ENCODE results near the gene ACSF3.

ACSF3 gene

DNA sequence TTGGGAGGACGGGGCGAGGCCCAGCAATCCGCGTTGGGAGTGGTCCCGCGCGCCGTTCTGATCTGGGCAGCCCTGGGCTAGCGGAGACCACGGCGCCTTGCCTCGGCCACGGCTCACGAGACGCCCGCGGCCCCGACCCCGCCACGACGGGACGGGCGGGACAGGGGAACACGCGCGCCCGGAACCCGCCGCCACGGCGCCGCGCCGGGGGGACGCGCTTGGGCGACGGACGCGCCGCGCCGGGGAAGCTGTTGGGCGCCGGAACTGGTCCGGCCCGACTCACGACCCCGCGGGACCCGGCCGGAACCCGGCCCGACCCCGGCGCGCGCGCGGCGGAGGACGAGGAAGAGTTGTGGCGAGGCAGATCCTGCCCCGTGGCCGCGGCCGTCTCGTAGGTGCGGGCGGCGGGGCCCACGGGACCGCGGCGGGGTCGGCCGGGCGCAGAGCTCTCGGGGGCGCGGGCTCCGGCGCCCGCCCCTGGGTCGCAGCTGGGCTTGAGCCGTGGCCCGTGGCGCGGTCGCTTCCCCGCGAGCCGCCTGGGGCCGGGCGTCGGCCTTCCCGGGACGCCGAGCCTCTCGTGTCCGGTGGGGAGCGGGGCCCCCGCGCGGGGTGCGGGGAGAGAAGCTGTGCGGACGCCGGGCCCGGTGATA, at the start of gene ACSF3:
TSS of gene ACSF3 (plus strand) at position 251 of the 650 bp plus-strand sequence. CDS start 6,830 bp downstream, outside the sequence.
- DNase-seq = peak; percentile 27 to 55 (median 38)

DNA sequence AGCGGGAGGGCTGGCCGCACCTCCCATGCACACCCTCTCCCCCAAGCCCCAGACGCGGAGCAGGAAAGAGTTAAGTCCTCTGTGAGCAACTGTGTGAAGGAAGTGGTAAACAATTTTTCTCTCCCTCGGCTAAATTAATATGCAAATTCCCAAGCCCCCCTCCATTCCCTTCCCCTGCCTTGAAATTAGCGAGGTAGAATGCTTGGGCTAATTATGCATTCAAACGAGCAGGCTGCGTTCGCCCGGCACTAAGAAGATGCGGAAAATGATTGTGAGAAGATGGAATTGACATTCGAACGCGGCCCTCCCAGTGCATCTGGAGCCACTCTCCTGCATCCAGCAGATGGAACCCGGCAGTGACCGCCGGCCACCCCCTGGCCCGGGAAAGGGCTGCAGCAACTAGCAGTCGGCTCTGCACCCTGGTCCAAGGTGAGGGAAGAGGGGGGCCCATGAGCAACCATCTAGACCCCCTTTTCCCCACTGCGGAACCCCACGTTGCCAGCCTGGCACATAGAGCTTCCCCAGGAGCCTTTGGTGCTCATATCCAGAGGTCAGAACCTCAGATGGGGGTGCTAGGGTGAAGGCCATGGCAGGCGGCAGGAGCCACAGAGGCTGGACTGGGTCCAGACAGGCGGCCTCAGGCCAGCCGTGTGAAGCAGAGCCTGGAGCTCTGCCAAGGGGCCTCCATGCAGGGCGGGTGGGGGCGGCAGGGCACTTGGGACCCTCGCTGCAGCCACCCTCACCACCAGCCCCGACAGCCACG, 49.1 kb upstream of the ACSF3 start:
- no peak for DNase-seq

DNA sequence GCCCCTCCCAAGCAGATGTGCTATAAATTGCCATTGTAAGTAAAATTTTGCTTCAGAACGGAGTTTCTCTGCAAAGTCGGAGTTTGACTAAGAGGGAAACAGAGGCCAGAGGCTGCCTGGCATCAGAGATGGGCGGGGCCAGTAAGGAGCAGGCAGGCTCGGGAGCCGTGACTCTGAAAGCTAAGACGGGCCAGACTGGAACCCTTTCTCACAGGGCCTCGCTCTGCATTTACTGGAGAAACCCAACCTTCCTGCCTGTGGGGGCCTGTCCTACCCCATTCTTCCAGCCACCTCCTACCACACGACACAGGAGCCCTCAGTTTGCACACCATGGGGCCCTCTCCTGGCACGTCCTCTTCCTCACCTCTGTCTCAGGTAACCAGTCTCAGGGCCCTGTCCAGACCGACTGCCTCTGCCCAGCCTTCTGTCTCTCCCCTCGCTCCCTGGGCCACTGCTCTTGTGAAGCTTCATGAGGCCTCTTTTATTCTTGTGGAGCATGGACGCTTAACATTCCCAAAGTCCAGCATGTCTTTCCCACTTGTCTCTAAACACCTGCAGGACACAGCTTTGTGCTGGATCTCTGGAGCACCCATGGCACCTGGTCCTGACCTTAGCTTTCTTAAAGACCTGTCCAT, 48.4 kb upstream of the ACSF3 start:
- no peak for DNase-seq

DNA sequence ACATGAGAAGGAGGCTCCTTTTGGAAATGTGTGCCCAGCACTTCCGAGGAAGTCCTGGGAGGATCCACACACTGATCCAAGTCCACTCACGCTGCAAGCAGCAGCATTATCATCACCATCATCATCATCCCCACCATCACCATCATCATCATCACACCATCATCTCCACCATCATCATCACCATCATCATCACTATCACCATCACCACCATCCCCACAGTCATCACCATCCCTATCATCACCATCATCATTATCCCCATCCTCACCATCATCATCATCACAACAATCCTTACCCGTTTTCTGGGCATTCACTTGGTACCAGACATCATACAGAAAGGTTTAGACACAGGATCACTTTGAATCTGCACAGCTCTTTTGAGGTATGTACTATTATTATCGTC, 47.8 kb upstream of the ACSF3 start:
- no peak for DNase-seq

DNA sequence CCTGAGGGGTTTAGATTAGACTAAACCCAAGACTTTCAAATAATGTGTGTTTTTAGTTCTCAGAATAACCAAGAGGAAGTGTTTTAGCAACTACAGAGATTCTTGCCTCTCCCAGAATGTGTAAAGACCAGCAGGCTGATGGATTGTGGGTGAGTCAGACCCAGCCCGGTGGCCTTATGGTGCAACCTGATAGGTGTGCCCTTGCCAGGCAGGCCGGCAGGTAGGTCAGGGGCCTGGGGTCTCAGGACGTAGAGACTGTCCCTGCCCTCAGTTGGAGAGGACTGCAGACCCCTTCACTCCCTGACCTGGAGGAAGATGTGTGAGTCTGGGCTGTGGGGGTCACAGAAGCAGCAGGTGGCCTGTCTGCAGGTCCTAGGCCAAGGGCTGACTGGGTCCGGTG, 47.2 kb upstream of the ACSF3 start:
- DNase-seq = no peak

DNA sequence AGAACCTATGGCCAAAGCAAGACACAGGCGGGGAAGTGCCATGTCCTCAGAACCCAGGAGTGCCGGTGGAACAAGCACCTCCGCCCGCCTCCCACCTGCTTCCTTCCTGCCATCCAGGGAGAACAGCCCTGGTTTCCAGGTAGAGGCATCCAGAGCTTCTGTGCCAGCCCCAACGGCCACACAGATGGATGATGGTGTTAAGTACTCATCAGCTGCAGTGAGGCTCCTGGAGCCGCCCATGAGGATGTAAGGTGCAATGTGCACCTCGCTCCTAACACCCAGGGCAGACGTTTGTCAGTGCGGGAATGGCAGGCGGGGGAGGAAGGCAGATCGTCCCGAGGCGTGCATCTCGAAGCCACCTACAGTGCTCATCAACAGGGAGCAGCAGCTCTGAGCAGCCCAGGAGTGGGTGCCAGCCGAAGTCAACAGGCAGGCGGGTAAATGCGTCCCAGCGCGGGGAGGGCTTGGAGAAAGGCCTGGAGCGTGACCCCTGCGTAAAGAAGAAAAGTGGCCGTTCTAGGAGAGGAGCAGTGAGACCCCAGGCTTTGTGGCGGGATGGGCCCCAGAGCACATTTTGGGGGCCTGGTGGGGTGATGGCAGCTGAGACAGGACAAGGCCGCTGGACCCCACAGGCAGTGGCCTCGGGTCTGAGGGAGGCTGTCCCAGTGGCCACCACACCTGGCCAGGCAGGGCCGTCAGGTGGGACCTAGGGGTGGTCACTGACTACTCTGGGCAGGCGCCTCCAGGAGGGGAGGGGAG, 46.1 kb upstream of the ACSF3 start:
- no peak for DNase-seq

DNA sequence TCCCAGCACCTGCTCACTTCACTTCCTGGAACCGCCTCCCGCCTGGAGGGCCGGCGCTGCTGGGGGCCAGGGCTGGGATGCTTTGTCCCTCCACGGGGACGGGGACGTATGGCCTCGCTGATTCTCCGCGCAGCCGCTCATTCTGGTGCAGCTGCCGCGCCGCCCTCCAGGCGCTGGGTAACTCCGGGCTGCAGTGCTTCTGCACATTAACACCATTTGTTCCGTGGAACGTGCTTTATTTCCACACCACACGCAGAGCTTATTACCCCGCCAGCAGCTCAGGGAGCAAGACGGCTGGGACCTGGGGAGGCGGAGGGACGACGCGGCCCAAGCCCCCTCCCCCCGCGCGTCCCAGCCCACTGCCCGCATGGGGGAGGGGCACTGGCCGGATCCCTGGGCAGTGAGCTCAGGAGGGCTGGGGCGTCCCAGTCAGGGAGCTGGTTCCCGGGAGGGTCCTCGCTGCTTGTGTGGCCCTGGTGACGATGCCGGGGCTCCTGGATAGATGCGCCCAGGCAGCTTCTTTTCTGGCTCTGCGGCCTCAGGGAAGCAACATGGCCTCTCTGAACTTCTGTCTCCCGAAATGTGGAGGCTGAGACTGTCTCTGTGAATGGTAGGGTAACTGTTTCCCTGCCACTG, 45.4 kb upstream of the ACSF3 start:
- DNase-seq = no peak

DNA sequence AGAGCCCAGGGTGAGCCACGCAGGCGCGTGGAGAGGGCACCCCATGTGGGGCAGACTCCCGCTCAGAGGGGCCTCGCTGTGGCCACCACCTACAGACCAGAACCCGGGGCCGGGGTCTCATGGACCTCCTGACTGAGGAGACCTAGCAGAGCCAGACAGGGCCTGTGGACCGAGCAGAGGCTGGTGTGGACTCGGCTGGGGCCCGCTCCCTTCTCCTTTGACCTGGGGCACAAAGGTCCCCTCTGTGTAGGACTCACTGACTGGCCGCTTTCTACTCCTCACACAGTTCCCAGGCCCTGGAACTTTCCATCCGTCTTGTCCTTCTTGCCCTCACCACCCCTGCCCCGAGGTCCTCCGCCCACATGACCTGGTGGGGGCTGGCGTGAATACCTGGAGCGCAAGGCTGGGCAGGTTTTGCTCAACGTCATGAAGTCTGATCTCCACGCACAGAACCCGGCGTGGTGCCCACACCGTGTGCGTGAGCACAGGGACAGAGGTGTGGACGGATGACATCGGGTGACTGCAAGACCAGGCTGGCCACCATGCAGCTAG, 44.7 kb upstream of the ACSF3 start:
- DNase-seq = no peak

DNA sequence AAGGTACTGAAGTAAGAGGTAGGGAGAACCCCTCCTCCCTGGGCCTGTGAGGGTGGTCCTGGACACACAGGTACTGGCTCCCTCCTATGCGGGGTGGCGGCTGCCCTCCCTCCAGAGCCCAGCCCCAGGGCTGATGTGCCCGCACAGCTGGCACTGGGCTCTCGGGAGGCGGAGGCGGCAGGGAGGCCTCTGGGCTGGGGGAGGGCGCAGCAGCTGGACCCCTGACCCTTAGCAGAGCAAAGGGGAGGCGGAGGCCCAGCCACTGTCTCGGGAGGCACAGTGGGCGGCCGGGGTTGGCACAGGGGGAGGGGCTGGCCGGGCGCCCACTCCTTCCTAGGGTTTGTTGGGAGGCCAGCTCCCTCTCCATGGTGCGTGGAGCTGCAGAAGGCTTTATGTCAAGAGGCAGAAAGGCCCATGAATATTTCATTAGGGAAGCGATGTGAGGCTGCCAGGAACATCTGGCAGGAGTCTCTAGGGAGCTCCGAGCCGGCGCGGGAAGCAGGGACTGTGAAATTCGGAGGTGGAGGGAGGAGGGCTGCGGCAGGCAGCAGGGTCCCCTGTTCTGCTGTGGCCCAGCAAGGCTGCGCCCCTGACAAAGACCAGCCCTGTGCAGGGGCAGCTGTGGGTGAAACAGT, 44.1 kb upstream of the ACSF3 start:
- DNase-seq = no peak

DNA sequence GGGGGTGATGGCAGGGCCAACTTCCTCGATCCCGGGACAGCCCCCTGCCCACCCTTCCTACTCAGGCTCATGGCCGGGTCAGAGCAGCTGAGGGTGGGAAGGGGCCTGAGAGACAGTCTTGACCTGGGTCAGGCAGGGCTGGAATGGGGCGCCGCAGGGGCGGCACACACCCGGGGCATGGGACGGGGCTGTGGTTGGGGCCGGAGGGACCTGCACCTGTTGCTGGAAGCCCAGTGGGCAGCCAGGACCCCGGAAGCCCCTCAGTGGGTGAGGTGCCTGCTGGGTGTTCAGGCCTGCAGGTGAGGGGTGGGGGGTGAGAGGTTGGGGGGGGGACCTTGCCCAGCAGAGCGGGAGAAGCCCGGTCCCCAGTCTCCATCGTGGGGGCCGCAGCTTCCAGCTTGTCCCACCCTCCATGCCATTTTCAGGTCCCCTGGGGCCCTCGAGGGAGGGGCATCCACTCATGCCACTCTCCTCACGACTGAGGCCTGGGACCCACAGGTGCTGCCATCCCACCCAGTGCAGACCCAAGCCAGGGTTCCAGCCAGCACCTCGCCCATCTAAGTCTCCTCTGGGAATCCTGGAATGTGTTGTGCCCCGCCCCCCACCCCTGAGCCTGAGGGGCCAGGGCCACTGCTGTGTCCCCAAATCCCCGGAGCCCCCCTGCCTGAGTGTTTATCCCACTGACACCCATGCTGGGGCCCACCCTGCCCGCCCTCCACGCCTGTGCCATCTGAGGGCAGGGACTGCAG, 43.4 kb upstream of the ACSF3 start:
- no peak for DNase-seq

DNA sequence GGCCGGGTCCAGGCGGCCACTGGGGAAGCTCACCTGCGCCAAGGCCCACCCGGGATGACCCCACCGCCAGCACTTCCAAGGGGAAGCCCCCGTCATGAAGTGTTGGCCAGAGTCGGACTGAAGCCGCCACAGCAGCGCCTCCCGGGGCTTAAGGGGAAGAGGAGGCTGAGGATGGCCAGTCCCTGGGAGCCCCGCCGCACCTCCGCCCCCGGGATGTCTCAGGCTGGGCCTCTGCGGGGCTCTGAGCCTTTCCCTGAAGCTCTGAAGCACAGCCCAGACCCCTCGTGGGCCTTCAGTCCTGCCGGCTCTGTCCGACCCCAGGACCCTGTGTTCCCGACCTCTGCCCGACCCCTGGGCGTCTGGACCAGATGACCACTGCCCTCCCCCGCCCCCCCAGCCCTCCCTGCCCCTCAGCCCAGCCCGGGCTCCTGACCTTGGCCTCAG, 42.8 kb upstream of the ACSF3 start:
- no peak for DNase-seq

DNA sequence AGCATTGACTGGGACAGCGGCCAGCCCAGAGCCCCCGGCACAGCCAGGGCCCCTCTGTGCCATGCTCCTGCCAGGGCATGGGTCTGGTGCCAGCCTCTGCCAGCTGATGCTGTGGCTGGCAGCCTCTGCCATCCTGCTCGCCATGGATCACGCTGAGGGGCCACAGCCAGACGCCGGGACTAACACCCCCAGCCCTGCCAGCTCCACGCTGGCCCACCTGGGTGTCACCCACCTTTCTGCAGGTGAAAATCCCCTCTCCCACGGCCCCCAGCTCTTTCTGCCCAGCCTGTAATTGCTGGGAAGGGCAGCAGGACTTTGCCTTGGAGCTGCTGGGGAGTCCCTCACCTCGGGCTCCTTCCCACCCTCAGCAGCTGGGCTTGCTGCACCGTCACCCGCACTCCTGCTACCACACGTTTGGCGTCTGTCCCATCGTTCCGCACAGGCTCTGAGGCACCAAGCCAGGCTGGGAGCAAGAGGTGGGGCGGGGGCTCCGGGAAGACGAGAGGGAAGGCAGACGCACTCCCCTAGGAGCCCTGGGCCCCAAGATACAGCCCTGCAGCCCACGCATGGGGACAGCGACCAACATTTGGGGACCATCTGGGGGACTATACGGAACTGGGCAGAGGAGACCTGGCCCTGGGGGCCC, 42.0 kb upstream of the ACSF3 start:
- DNase-seq = no peak

DNA sequence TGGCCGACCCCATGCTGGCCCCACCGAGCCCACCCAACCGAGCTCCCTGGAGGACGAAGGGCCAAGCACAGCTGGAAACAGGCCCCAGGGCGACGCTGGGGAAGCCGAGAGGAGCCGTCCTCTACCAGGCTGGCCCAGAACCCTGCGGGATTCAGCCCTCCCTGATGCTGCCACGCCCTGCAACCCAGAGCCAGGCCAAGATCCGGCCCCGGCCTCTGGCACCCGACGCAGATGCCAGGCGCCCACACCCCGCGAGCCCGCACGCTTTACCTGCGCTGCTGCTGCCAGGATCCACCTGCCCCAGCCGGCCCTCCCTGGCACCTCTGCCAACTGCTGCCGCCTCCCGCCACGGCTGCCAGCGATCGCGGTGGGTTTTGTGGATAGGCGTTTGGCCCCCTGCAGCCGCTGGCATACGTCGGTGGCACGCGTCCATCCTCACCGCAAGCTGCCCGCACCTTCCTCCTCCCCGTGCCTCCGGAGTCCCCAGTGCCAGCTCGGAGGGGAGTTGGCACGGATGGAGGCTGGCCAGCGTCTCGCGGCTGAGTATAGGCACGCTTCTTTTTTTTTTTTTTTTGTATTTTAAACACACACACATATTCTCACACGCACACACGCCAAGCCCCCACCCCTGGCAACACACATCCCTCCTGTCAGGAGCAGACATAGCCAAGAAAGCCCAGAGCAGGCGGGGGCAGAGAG, 41.3 kb upstream of the ACSF3 start:
- DNase-seq = no peak

DNA sequence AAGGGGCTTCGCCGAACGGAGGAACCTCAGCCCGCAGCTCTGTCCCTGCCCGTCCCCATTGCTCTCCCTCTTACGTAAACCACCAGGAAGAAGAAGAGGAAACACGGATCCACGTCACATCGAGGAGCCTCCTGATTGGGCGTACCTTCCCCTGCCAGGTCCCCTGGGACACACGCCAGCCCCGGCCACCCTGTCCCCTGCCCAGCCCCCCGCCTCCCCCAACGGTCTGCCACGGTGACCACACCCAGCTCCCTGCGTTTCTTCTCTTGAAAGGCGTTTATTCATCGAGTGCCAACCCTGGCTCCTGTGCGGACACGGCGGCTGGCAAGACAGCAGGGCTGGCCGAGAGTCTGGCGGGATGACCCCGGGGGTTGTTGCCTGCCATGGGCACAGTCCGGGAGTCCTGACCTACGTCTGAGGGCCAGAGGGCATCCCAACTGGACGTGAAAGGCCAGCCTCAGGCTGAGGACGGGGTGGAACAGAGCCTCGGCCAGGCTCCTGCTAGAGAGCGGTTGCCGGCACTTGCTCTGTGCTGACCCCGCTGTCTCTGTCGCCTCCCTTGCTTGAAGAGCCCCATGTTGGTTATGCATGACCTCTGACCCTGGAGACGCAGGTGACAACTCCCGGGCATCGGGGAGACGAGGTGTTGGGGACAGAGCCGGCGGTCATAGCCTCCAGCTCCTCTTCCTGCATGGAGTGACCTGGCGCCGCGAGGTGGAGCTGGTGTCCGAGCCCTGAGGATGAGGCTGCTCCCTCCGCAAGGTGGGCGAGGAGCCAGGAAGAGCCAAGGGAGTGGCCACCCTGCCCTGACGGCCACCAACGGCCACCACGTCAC, 40.5 kb upstream of the ACSF3 start:
- no peak for DNase-seq

DNA sequence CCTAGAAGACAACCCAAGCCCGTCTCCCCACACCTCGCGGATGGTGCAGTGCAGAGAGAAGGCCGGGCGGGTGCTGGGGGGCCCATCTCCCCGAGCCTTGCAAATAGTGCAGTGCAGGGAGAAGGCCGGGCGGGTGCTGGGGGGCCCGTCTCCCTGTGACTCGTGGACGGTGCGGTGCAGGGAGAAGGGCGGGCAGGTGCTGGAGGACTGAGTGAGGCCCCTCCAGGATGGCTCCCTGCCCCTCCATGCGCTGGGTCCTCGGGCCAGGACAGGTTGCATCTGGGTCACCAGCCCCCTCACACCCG, 40.0 kb upstream of the ACSF3 start:
- DNase-seq = no peak

DNA sequence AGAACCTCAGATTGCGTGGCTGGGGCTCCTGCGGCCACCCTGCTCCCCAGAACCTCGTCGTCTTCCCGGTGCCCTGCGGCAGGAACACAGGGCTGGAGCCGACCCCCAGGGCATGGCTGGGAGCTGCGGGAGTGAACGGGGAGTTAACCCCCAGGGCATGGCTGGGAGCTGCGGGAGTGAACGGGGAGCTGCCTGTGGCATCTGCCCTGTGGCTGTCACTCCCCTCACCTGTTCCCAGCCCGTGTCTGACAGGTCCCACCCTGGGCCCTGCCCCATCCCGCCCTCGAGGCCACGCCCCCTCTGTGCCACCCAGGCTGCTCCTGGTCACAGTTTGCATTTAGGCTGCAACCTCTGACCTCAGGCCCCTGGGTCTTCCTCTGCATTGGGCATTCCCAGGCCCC, 39.4 kb upstream of the ACSF3 start:
- DNase-seq = no peak

DNA sequence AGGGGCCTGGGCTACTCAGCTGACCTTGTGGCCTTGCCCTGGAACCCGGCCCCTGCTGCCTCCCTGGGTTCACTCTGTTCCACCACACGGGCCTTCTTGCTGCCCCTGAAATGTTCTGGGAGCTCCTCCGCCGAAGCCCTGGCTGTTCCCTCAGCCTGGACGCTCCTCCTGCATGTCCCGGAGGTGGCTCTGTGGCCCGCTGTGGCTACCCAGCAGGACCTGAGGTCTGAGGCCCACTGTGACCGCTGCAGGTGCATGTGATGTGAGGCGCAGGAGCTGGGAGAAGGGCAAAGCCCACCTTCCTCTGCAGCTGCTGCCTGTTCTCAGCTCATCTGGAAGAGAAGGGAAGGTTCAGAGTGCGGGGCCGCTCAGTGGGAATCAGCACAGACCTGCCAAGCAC, 38.9 kb upstream of the ACSF3 start:
- DNase-seq = no peak

DNA sequence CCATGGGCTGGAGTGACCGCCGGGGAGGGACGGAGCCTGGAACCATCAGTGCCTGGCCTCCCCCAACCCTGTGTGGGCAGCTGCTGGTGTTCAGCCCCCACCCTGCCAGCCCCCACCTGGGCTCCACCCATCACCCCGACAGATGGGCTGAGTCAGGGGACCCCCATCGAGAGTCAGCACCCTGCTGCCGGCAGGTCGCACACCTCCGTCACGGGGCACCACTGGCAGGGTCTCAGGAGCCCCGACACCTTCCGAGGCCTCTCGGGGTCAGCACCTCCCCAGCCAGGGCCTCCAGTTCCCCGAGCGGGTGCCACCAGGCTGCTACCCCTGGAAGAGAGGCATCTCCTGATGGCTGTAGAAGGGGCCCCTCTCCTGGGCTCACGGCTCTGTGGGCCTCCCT, 38.3 kb upstream of the ACSF3 start:
- DNase-seq = no peak

DNA sequence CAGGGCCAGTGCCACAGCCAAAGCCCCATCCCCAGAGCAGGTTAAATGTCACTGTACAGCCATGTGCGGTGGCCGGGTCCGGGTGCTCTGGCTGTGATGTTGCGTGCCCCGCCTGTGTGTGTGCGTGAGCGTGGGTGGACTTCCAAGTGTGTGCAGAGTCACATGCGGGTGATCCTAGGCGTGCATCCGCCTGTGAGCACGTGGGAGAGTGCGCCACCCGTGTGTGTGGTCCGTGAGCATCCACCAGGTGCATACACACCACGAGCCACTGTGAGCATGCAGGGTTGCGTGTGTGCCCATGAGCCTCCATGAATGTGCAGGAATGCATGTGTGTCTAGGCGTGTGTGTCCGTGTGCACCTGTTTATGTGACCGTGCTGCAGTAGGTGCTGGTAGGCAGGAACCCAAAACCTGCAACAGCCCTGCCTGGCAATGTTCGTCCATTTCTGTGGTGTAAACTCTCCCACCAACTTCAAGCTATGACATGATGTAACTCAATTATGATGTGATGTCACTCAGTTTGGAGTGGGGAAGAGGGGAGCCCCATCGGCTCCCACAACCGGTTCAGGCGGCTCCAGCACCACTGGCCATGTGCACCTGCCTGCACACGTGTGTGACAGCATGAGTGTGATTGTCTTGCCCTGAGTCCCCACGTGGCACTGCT, 37.6 kb upstream of the ACSF3 start:
- DNase-seq = no peak
